SKM-1 treated with dmso at 0.1 percent for 144 hours (cell line): Measurements from ENCODE around the gene NUBP1.
"Not testable (repeated sequence)": the region's sequence is repeated elsewhere in the genome, so short reads cannot be mapped to it uniquely, and the experiment has no call there.

Experiments used
- DNase-seq: peaks from one replicate; lab custom pipeline; 2025; ENCODE audit not compliant: unreplicated experiment; lab: John Stamatoyannopoulos, UW

The NUBP1 gene

DNA sequence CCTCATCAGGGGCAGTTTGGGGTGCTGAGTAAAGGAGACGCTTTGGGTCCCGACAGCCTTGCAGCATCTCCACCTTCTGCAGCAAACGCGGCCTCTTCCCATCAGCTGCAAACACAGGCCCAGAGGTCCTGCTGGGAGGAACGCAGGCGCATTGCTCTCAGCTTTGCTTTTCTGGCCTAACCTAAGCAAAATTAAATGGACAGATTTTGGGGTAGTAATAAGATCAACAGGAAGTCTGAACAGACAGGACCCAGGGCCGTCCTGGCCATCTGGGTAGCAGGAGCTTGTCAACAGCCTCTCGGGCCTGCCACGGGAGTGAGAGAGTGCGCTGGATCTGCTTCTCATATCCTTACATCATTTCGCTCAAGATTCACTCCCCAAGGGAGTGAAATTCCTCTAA is 7.2 kb downstream of the NUBP1 start:
- DNase-seq, result no peak

GRCh38 chr16:10751291-10751697 is 7.7 kb downstream of the NUBP1 start:
- no peak for DNase-seq

GRCh38 chr16:10752843-10753523 is 9.3 kb downstream of the NUBP1 start:
- peak; percentile 88 for DNase-seq

- no peak for DNase-seq
Measured at GRCh38 chr16:10753670-10754069, 10.0 kb downstream of the NUBP1 start.

DNA sequence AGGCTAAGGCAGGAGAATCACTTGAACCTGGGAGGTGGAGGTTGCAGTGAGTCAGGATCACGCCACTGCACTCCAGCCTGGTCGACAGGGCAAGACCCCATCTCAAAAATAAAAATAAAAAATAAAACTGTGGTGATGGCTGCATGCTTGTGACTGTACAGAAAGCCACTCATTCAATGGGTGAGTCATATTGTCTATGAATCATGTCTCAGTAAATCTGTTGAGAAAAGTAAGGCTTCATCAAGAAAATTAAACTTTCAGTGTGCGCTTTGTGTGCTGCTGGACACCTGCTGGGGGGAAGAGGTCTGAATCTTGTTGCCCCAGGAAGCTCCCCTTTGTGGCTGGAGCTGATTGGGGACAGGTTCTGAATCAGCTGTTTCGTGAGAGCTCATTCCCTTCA is 11.3 kb downstream of the NUBP1 start:
- no peak for DNase-seq

- DNase-seq, result no peak
Measured at GRCh38 chr16:10756574-10756973, 12.9 kb downstream of the NUBP1 start.

DNA sequence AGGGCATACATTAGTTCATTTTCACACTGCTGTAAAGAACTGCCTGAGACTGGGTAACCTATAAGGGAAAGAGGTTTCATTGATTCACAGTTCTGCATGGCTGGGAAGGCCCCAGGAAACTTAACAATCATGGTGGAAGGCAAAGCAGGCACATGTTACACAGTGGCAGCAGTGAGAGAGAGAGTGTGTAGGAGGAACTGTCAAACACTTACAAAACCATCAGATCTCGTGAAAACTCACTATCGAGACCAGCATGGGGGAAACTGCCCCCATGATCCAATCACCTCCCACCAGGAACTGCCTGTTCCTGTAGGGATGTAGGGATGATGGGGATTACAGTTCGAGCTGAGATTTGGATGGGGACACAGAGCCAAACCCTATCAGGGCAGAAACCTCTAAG is 17.2 kb downstream of the NUBP1 start:
- DNase-seq, result no peak

GRCh38 chr16:10761373-10761772 is 17.7 kb downstream of the NUBP1 start:
- no peak for DNase-seq

- no peak for DNase-seq
Measured at GRCh38 chr16:10762336-10763016, 18.8 kb downstream of the NUBP1 start.

- DNase-seq, result no peak
Measured at GRCh38 chr16:10763456-10763855, 19.8 kb downstream of the NUBP1 start.

GRCh38 chr16:10765772-10766171 is 22.1 kb downstream of the NUBP1 start:
- DNase-seq, result no peak

- DNase-seq, result no peak
Measured at GRCh38 chr16:10767127-10767526, 23.5 kb downstream of the NUBP1 start.

GRCh38 chr16:10769381-10769780 is 25.7 kb downstream of the NUBP1 start:
- no peak for DNase-seq

- DNase-seq, result peak; percentile 86
Measured at GRCh38 chr16:10770907-10771306, 27.3 kb downstream of the NUBP1 start.

GRCh38 chr16:10776280-10776679 is 32.6 kb downstream of the NUBP1 start:
- no peak for DNase-seq

- not testable (repeated sequence) for DNase-seq
Measured at GRCh38 chr16:10776923-10777322, 33.3 kb downstream of the NUBP1 start.

GRCh38 chr16:10777356-10777755 is 33.7 kb downstream of the NUBP1 start:
- DNase-seq, result no peak

- not testable (repeated sequence) for DNase-seq
Measured at GRCh38 chr16:10779908-10780307, 36.3 kb downstream of the NUBP1 start.

DNA sequence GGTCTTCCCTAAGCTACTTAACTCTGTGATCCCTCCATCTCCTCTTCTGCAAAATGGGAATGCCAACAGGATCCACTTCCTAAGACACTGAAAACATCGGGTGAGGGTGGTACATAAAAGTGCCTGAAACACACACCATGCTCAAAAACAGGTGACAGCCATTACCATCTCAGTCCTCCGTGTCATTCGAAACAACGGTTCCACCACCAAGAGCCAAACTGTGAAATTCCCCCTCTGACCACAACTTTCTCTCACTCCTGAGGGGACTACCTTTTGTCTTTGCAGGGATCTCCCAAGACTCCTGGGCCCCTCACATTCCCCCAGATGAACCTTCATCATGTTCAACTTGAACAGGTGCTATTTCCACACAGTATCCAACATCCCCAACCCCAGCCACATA is 37.0 kb downstream of the NUBP1 start:
- DNase-seq, result no peak

DNA sequence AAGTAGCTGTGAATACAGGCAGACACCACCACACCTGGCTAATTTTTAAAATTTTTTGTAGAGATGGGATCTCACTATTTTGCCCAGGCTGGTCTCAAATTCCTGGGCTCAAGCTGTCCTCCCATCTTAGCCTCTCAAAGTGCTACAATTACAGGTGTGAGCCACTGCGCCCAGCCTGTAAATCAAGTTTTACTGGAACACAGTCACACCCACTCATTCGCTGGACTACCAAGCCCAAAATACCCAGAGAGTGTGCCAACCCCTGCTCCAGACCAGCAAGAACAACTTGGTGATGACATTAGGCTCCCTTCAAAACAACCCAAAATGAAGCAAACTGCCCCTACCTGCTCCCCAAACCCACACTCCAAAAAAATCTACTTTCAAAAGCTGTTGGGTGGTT is 39.0 kb downstream of the NUBP1 start:
- DNase-seq, result no peak

DNA sequence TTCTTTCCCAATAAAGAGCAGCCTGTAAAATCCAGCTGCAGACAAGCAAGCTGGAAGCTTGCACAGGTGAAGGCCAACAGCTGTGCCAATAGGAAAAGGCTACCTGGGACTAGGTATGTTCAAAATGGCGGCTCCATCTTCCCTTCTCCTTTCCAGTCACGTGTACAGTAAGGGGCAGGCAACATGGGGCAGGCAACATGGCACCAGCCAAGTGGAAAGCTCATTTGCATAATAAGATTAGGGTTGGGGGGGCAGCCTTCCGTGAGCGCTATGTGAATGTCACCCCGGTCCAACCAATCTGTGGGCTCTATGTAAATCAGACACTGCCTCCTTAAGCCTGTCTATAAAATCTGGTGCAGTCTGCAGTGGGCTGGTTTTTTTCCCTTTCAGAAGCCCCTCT is 43.7 kb downstream of the NUBP1 start:
- DNase-seq, result no peak

DNA sequence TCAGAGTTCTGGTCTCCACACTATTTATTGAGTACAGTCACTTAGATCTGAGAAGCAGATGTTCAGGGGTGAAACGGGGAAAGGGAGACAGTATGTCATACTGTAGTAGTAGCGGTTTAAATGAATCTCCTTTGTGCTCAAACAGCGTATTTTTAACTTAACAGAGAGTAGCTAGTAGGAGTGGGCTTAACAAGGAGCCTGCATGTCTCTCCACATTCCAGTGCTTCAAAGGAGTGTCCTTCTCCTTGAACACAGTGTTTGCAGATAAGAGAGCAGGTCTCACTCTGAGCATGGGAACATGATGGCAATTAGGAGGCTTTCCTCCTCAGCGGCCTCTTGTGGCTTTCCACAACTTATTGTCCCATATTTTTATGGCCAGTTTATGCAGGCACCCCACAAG is 45.0 kb downstream of the NUBP1 start:
- DNase-seq, result not testable (repeated sequence)

GRCh38 chr16:10791048-10791447 is 47.4 kb downstream of the NUBP1 start:
- DNase-seq, result no peak
